ENCODE results near the gene PTPRG.
"Not testable (repeated sequence)": the region's sequence is repeated elsewhere in the genome, so short reads cannot be mapped to it uniquely, and the experiment has no call there.

Gene PTPRG

DNA sequence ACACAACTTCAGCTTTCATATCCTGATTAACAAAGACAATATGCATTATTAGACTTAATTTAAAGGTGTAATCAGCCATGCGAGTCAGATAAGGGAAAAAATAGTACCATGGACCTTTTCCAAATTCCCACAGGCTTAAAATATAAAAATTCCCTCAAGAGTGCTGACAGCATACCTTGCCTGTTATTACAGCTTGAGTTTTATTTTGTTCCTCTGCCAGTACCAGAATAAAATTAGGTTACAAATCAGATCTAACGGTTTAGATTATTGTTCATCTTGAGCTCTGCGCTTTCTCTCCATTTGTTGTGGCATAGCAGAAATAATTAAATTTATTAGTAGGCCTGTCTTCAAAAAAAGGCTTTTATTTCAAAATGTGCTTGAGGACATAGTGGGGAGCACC lies 250.3 kb downstream of the PTPRG start:
- H3K4me1 Mint-ChIP-seq = no peaks in the 10 kb centered on the region
- peaks cover 7% of the 10 kb centered on the region for H3K9me3 Mint-ChIP-seq
- DNase-seq (ENCODE audit: low spot score in 2 of 2) (no peak), ATAC-seq (no peak)
- no peak overlapping the region for H3K27ac Mint-ChIP-seq
- no peak overlapping the region for H3K4me3 Mint-ChIP-seq
- no peaks in the 10 kb centered on the region for H3K36me3 Mint-ChIP-seq

DNA sequence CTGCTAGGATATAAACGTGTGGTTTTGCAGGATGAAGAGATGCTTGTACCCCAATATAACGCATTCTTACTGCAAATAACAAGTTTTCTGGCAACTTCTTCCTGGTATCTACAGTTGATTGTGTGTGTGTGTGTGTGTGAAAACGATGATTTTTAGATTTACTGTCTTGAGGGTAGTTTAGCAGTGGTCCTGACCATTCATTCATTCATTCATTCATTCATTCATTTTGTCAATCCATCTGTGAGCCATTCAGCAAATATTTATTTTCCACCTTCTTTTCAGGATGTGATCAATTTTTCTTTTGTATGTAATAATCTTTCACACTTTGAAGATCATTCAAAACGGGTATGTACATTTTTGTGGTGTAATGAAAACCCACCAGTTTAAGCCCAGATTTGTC lies 250.7 kb downstream of the PTPRG start:
- Mint-ChIP-seq H3K36me3 (no peaks in the 10 kb centered on the region), H3K4me3 (no peak overlapping the region), H3K9me3 (peaks cover 7% of the 10 kb centered on the region), H3K27ac (no peak overlapping the region), H3K4me1 (no peaks in the 10 kb centered on the region)
- ATAC-seq (no peak), DNase-seq (ENCODE audit: low spot score in 2 of 2) (no peak)

DNA sequence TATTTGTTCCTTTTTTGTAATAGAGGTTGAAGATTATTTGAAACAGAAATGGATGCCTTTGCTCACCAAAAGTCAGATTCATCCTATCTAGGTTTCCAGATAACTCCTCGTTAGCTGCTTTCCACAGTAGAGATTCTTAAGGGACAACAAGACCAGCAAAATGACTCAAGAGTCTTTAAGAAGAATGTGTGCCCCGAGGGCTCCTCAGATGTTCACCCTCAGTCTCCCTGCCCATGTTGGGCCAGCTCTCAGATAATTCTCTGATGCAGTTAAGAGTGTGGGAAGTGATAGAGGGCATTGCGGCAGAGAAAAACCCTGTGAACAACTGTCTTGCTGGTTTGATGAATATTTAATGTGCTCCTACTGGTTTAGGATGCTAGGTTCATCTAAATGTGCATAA lies 251.1 kb downstream of the PTPRG start:
- Mint-ChIP-seq H3K27ac (no peak overlapping the region), H3K4me1 (no peaks in the 10 kb centered on the region), H3K4me3 (no peak overlapping the region), H3K36me3 (no peaks in the 10 kb centered on the region), H3K9me3 (peaks cover 7% of the 10 kb centered on the region)
- ATAC-seq (no peak), DNase-seq (ENCODE audit: low spot score in 2 of 2) (no peak)

DNA sequence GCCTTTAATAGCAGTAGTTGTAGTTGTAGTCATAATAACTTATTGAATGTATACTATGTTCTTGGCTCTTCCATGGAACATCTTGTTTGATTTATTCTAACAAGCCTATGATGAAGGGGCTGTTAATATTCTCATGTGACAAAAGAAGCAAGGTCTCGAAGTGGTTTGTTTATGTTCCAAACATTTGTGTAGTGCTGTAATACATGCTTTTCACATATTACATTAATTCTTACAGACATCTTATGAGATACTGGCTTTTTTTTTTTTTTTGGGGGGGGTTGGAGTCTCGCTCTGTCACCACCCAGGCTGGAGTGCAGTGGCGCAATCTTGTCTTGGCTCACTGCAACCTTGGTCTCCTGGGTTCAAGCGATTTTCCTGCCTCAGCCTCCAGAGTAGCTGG lies 252.3 kb downstream of the PTPRG start:
- no peak for DNase-seq (ENCODE audit: low spot score in 2 of 2)
- Mint-ChIP-seq H3K4me3 (no peak overlapping the region), H3K36me3 (no peaks in the 10 kb centered on the region), H3K9me3 (peaks cover 15% of the 10 kb centered on the region), H3K27ac (no peak overlapping the region), H3K4me1 (no peaks in the 10 kb centered on the region)
- ATAC-seq = no peak

DNA sequence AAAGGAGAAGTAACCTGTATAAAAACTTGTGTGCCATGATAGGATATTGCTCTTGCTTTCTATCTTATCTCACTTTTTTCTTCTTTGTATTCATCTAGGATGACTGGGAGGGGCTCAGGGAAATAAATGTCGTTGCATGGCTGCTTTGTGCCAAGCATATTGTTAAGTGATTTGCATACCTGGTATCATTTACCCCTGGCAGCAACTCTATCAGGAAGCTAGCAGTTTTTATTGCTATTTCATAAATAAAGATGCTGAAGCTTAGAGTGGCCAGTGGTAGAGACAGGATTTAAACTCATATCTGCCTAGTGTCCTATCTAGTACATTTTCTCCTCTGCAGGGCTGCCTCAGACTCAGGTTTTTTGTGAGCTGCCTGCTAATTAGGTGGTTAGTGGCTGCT lies 253.3 kb downstream of the PTPRG start:
- no peak overlapping the region for H3K27ac Mint-ChIP-seq

DNA sequence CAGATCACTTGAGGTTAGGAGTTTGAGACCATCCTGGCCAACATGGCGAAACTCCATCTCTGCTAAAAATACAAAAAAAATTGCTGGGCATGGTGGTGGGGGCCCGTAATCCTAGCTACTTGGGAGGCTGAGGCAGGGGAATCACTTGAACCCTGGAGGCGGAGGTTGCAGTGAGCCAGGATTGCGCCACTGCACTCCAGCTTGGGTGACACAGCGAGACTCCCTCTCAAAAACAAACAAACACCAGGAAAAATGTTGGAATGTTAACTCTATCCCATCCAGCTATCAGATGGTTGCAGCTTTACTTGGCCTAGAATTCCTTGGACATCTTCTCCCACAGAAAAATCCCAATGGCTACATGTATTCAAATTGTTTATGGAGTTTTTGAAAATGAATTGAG lies 254.9 kb downstream of the PTPRG start:
- DNase-seq (ENCODE audit: low spot score in 2 of 2); H3K27ac Mint-ChIP-seq; H3K4me1 Mint-ChIP-seq; H3K9me3 Mint-ChIP-seq; H3K4me3 Mint-ChIP-seq; H3K36me3 Mint-ChIP-seq; ATAC-seq: not testable (repeated sequence)

More for the DNA sequence above, 253.3 kb downstream of the PTPRG start:
- DNase-seq (ENCODE audit: low spot score in 2 of 2) (no peak), ATAC-seq (no peak)
- peaks cover 12% of the 10 kb centered on the region for H3K9me3 Mint-ChIP-seq
- no peaks in the 10 kb centered on the region for H3K4me1 Mint-ChIP-seq
- H3K4me3 Mint-ChIP-seq = no peak overlapping the region
- H3K36me3 Mint-ChIP-seq = no peaks in the 10 kb centered on the region

DNA sequence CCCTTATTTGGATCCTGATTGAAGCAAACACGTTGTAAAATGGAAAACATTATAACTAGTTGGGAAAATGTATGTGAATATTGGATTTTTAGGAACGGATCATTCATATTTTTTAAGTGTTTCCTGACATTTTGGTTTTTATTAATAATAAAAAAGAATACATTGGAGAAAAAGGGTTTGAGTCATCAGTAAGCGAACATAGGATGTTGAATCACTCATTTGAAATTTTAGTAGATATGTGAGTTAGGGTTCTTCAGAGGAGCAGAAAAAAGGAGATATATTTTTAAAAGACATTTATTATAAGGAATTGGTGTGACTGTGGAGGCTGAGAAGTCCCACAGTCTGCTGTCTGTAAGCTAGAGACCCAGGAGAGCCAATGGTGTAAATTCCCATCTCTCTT lies 258.5 kb downstream of the PTPRG start:
- ATAC-seq (no peak), DNase-seq (ENCODE audit: low spot score in 2 of 2) (no peak)
- no peaks in the 10 kb centered on the region for H3K4me1 Mint-ChIP-seq
- no peaks in the 10 kb centered on the region for H3K36me3 Mint-ChIP-seq
- H3K4me3 Mint-ChIP-seq = no peak overlapping the region
- H3K27ac Mint-ChIP-seq = no peak overlapping the region
- peaks cover 10% of the 10 kb centered on the region for H3K9me3 Mint-ChIP-seq

DNA sequence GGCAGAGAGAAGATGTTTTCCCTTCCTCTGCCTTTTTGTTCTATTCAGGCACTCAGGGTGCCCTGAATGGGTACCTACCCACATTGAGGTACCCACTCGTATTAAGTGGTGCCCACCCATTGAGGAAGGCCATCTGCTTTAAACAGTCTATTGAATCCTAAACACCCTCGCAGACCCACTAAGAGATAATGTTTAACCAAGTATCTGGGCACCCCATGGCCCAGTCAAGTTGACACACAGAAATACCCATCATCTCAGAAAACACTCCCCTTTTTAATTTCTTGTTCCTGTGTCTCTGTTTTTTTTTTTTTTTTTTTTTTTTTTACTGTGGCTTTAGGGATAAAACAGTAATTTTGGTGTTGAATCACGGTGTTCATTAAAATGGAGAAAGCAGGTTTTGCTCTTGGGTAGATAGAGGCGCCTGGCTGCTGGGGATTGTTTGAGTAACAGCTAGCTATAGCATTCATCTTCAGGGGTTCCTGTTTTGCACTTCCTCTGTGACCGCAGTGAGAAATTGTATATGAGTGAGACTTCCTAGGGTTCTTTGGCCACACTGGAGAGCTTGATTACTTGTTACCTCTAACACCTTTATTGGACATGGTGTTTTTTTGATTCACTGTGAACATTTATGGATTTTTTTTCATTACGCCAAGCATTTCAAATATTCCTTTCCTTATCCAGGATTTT lies 259.1 kb downstream of the PTPRG start:
- Mint-ChIP-seq H3K9me3 (peaks cover 10% of the 10 kb centered on the region), H3K4me3 (no peak overlapping the region), H3K4me1 (no peaks in the 10 kb centered on the region), H3K36me3 (no peaks in the 10 kb centered on the region), H3K27ac (no peak overlapping the region)
- DNase-seq (ENCODE audit: low spot score in 2 of 2) (no peak), ATAC-seq (peak; percentile 79)

DNA sequence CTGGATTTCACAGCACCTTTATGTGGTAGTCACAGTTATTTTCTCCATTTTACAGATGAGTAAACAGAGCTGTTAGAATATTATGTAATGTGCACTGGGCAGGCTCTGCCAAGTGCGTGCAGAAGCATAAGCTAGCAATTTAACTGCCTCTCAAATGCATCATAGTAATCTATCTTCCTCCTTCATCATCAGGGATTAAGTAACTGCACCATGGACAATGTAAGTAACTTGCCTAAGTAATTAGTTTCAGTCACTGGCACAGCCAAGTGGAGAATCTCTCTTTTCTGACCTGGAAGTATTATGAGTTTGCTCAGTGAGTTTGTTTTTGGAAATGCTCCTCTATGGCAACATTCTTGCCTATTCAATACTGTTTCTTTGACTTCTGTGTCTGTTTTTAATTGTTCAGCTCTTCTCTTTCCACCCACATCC lies 260.5 kb downstream of the PTPRG start:
- DNase-seq (ENCODE audit: low spot score in 2 of 2) (no peak), ATAC-seq (no peak)
- Mint-ChIP-seq H3K9me3 (peaks cover 10% of the 10 kb centered on the region), H3K27ac (no peak overlapping the region), H3K36me3 (no peaks in the 10 kb centered on the region), H3K4me3 (no peak overlapping the region), H3K4me1 (no peaks in the 10 kb centered on the region)

DNA sequence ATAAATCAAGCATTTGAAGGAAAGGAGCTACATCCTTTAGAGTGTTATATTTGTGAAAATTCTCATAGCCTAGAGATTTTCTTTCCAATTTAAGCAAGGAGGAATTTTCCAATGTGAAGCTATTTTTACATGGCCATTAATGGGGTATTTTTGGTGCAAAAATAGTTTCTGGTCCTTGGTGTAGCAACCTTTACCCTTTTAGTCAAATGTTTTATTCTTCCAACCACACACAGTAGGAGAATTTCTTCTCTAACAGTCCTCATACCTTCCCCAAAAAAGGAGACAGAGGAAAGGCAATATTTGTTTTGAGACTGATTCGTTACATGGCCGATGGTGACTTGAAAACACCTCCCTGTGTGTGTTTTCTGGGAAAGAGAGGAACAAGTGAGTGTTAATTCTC lies 261.2 kb downstream of the PTPRG start:
- no peak for ATAC-seq
- Mint-ChIP-seq H3K27ac (no peak overlapping the region), H3K4me1 (no peaks in the 10 kb centered on the region), H3K4me3 (no peak overlapping the region), H3K9me3 (peaks cover 10% of the 10 kb centered on the region), H3K36me3 (no peaks in the 10 kb centered on the region)
- no peak for DNase-seq (ENCODE audit: low spot score in 2 of 2)

DNA sequence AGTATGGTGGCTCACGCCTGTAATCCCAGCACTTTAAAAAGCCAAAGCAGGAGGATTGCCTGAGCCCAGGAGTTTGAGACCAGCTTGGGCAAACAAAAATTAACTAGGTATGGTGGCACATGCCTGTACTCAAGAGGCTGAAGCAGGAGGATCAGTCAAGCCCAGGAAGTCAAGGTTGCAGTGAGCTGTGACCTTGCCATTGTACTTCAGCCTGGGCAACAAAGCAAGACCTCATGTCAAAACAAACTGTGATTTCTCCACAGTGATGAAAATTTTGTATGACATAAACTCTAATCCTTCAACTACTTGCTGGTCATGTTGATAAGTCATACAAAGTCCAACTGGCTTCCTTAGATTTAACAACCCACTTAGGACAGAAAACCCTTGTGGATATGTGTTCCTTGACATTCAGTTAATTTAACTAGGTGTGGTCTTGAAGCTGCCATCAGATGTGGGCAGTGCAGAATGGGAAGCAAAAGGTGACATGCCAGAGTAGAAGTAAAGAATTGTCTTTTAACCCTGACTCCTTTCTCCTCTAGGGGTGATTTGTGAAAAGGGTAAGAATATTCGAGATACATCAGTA lies 263.3 kb downstream of the PTPRG start:
- no peak for DNase-seq (ENCODE audit: low spot score in 2 of 2)
- H3K36me3 Mint-ChIP-seq = no peaks in the 10 kb centered on the region
- no peak for ATAC-seq

DNA sequence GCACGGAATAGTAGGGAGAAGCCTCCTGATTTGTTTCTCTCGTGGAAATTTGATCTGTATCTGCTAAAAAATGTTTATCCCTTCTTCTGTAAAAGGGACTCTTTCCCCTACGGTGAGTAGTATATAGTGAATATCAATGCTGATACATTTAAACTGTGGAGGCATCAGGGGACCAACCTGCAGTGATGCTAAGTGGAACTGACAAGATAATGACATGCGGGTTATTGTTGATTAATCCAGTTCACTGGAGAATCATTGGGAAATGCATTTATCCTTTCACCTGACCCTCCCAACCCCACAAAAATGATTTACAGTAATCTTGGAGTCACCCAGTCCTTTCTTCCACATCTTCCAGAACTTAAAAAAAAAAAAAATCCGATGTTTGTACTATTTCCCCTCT lies 264.8 kb downstream of the PTPRG start:
- H3K36me3 Mint-ChIP-seq = no peaks in the 10 kb centered on the region
- H3K27ac Mint-ChIP-seq = no peak overlapping the region
- H3K4me1 Mint-ChIP-seq = no peaks in the 10 kb centered on the region
- DNase-seq (ENCODE audit: low spot score in 2 of 2) = no peak
- H3K4me3 Mint-ChIP-seq = no peak overlapping the region
- no peak for ATAC-seq
- H3K9me3 Mint-ChIP-seq = peaks cover 7% of the 10 kb centered on the region

More for the DNA sequence above, 263.3 kb downstream of the PTPRG start:
- H3K4me1 Mint-ChIP-seq = no peaks in the 10 kb centered on the region
- no peak overlapping the region for H3K27ac Mint-ChIP-seq
- no peak overlapping the region for H3K4me3 Mint-ChIP-seq
- H3K9me3 Mint-ChIP-seq = peaks cover 7% of the 10 kb centered on the region

DNA sequence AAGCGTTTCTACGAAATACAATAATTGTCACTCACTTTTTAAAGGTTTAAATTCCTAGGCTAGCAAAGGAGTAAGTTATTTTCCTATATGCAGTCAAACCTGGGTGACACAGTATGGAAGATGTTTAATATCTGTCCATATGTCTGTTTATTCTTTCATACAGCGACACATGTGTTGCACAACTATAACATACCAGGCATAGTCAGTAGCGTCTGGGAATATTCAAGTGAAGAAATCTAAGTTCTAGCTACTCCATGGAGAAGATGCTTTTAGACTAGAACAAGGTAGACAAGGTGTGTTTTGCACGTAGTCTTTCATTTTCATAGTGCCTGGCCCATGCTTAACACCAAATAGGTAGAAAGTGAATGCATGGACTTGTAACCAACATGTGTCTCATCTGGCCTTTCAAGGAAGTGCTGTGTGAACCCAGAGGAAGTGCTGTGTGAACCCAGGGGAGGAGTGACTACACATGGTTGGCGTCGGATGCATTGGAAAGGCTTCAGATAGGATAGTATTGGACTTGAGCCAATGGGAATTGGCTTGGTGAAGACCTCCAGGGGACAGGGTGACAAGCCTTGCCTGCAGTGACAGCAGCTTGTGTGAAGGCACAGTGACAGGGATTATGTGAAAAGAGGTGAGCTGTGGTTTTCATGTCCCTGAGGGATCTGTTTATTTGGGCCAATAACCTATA lies 267.0 kb downstream of the PTPRG start:
- H3K36me3 Mint-ChIP-seq = no peaks in the 10 kb centered on the region
- DNase-seq (ENCODE audit: low spot score in 2 of 2) (no peak), ATAC-seq (no peak)
- H3K4me1 Mint-ChIP-seq = no peaks in the 10 kb centered on the region
- peaks cover 7% of the 10 kb centered on the region for H3K9me3 Mint-ChIP-seq
- H3K4me3 Mint-ChIP-seq = no peak overlapping the region
- H3K27ac Mint-ChIP-seq = no peak overlapping the region

DNA sequence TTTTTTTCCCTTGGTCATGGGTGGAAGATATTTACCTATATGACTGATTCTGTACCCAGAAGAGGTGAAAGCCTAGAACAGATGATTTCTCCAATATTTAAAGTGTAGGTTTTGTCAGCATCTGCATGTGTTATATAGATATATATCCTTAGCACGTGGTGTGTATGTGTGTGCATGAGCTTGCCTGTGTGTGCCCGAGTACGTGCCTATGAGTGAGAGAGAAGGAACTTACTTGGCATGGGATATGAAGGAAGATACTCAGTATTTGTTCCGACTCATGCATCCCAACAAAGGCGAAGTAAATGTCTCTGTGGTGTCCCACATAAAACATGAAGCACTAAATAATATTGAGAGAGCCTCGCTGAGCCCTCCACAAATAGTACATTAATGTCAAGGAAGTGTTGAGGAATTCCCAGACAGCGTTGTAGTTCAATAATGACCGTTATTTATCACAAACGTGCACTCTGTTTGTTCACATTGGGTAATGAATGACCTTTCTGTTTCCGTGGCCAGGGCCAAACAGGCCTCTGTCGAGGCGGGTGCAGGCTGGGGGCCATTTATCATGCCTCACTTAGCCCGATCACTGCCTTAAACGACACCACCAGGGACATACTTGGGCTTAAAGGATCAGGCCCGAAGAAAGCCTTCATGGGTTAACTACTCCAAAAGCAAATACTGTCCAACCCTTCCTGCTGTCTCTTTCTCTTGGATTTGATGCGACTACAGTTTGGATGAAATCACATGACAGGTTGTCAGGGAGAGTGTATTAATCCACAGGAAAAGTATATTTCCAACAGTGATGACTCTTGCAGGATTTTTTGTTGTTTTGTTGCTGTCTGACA lies 267.7 kb downstream of the PTPRG start:
- no peak overlapping the region for H3K27ac Mint-ChIP-seq
- ATAC-seq = no peak
- no peaks in the 10 kb centered on the region for H3K4me1 Mint-ChIP-seq
- peaks cover 7% of the 10 kb centered on the region for H3K9me3 Mint-ChIP-seq
- no peaks in the 10 kb centered on the region for H3K36me3 Mint-ChIP-seq
- no peak for DNase-seq (ENCODE audit: low spot score in 2 of 2)
- H3K4me3 Mint-ChIP-seq = no peak overlapping the region

DNA sequence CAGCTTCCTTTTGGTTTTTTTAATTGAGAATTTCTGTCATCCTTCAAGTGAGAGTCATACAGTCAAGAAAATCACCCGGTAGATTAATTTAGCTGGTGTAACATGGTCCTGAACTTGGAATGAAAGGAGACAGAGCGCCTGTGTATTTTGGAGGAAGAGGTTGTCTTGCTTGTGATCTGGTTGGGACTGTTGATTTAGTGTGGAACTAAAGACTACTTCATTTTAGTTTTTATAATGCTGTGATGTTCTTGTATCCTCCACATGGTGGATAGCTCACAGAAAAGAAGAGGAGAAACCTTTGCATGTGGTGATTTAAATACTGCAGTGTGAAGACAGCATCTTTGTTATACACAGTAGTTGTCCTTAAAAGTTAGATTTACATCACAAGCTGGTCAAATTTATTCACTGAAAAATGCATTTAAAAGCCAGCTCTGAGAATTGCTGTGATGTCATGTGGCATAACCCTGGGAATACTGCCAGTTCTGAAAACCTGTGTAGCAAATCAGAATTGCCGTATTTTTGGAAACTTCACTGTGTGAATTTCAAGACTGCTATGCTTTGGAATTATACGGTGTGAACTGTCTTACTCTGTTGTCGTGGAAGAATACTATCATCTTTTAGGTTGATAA lies 268.5 kb downstream of the PTPRG start:
- H3K4me3 Mint-ChIP-seq = no peak overlapping the region
- H3K4me1 Mint-ChIP-seq = no peaks in the 10 kb centered on the region
- H3K27ac Mint-ChIP-seq = no peak overlapping the region
- no peak for DNase-seq (ENCODE audit: low spot score in 2 of 2)
- ATAC-seq = no peak
- no peaks in the 10 kb centered on the region for H3K36me3 Mint-ChIP-seq
- peaks cover 7% of the 10 kb centered on the region for H3K9me3 Mint-ChIP-seq
